HepG2 (cell line): ENCODE results near the gene SVOP. TPM values are rescaled to one million over a fixed set of nuclear protein-coding genes. Genes with fewer than 3 reads are reported as not detected.

ENCODE experiments used
- ARID4A ChIP-seq: sonication (generic); formaldehyde crosslinking; IDR thresholded peaks from 2 replicates; pipeline ENCODE4 v1.5.0; 2020; ENCODE audit warnings: mild to moderate bottlenecking, missing genetic modification reagents, borderline replicate concordance
- DMTF1 ChIP-seq: sonication (generic); formaldehyde crosslinking; IDR thresholded peaks from 2 replicates; pipeline ENCODE4 v1.4.0; 2020; ENCODE audit warnings: mild to moderate bottlenecking, missing genetic modification reagents
- HHEX ChIP-seq: IDR thresholded peaks from 2 replicates; pipeline ENCODE4 v1.6.1; 2016; ENCODE audit warnings: control low read depth
- KDM5B ChIP-seq: sonication (generic); formaldehyde crosslinking; IDR thresholded peaks from 2 replicates; pipeline ENCODE4 v1.4.0; 2020; ENCODE audit warnings: missing genetic modification reagents, mild to moderate bottlenecking, borderline replicate concordance
- MAFK ChIP-seq, 2 experiments: IDR thresholded peaks in 1 of 2; conservative IDR thresholded peaks in 1 of 2; 2 replicates each; pipeline ENCODE4 v1.6.1; 2011; ENCODE audit warnings: improper control_type of control experiment in 2 of 2, low read length in 2 of 2
- PHF5A ChIP-seq: IDR thresholded peaks from one replicate; pipeline ENCODE4 v1.6.1; 2018; ENCODE audit warnings: low read depth, missing genetic modification reagents; ENCODE audit not compliant: unreplicated experiment
- POLR2AphosphoS5 ChIP-seq: IDR thresholded peaks from 2 replicates; pipeline ENCODE4 v1.6.1; 2012; ENCODE audit warnings: low read depth, low read length
- SOX5 ChIP-seq: IDR thresholded peaks from 2 replicates; pipeline ENCODE4 v1.6.1; 2016; ENCODE audit warnings: borderline replicate concordance
- SP2 ChIP-seq: sonication (generic); formaldehyde crosslinking; IDR thresholded peaks from 2 replicates; pipeline ENCODE4 v1.5.1; 2020; ENCODE audit warnings: mild to moderate bottlenecking, missing genetic modification reagents
- ZBTB38 ChIP-seq: sonication (generic); formaldehyde crosslinking; IDR thresholded peaks from 2 replicates; pipeline ENCODE4 v1.5.1; 2020; ENCODE audit warnings: mild to moderate bottlenecking, missing genetic modification reagents
- ZNF34 ChIP-seq: sonication (generic); formaldehyde crosslinking; IDR thresholded peaks from 2 replicates; pipeline ENCODE4 v1.4.0; 2020; ENCODE audit warnings: mild to moderate bottlenecking, missing genetic modification reagents, borderline replicate concordance
- ZNF547 ChIP-seq: sonication (generic); formaldehyde crosslinking; IDR thresholded peaks from 2 replicates; pipeline ENCODE4 v1.5.1; 2020; ENCODE audit warnings: mild to moderate bottlenecking, missing genetic modification reagents
- ZNF687 ChIP-seq: sonication (generic); formaldehyde crosslinking; IDR thresholded peaks from 2 replicates; pipeline ENCODE4 v1.5.1; 2020; ENCODE audit warnings: mild to moderate bottlenecking, missing genetic modification reagents, moderate library complexity
- ZNF770 ChIP-seq: sonication (generic); formaldehyde crosslinking; IDR thresholded peaks from 2 replicates; pipeline ENCODE4 v1.5.0; 2020; ENCODE audit warnings: mild to moderate bottlenecking, missing genetic modification reagents
- ZSCAN25 ChIP-seq: sonication (generic); formaldehyde crosslinking; IDR thresholded peaks from 2 replicates; pipeline ENCODE4 v1.8.0; 2022; ENCODE audit warnings: mild to moderate bottlenecking, missing genetic modification reagents
- polyA plus RNA-seq, 8 experiments: library from polyadenylated mRNA; depleted of rRNA in 3 of 8; stranded (reverse) in 7 of 8; unstranded in 1 of 8; fragments of >200 nt; fragmentation: Illumina TruSeq in 4 of 8; extraction: Trizol in 4 of 8; gene quantifications; 2 replicates each; pipeline versions ENCODE4 v1.2.1 to v1.2.3, GENCODE V29; 2011 to 2016; ENCODE audit warnings: low read depth in 4 of 8, missing spikeins in 1 of 8, mixed read lengths in 1 of 8; ENCODE audit not compliant: insufficient read depth in 1 of 8
- total RNA-seq, 5 experiments: library from RNA; depleted of rRNA; stranded (reverse); fragments of >200 nt; fragmentation: Illumina TruSeq; extraction: Trizol; gene quantifications; 2 replicates each; pipeline ENCODE4 v1.2.3, GENCODE V29; 2016; ENCODE audit warnings: low read depth in 1 of 5

SVOP gene
- total and polyA plus RNA-seq, 2 of the 13 experiments (the other 11 are each of a cell fraction or from before 2014, with no cell fraction given) = not detected

- TF ChIP-seq ARID4A (peak; percentile 14; the same call in 1 of the 2 replicates), KDM5B (0 out of 2 replicates have a peak, but pooled peaks have one; percentile 20), ZNF34 (no peak), HHEX (no peak), POLR2AphosphoS5 (no peak), MAFK (conservative IDR thresholded peaks at IDR 0.05 in 1 of 2, IDR thresholded peaks at IDR 0.05 in 1 of 2; ENCODE audit: low read length in 2 of 2) (no peak), ZNF770 (CRISPR knock-in tag) (peak; percentile 59; the same call in 1 of the 2 replicates), ZSCAN25 (no peak), SOX5 (CRISPR knock-in tag) (no peak), ZNF547 (CRISPR knock-in tag) (no peak), SP2 (CRISPR knock-in tag) (no peak), PHF5A (CRISPR knock-in tag) (no peak), ZBTB38 (CRISPR knock-in tag) (peak; percentile 39; the same call in 1 of the 2 replicates), ZNF687 (peak; percentile 37; the same call in 1 of the 2 replicates), DMTF1 (CRISPR knock-in tag) (no peak)
Observed at GRCh38 chr12:109069307-109070271, 48.7 kb upstream of the SVOP start (continued).
